ENCODE results near the gene LCLAT1. TPM values are rescaled to one million over a fixed set of nuclear protein-coding genes. Genes with fewer than 3 reads are reported as not detected.
"Not testable (repeated sequence)": the region's sequence is repeated elsewhere in the genome, so short reads cannot be mapped to it uniquely, and the experiment has no call there.

Gene LCLAT1
- total RNA-seq, 1 donor from 2014 or later, result 39.9 TPM

DNA sequence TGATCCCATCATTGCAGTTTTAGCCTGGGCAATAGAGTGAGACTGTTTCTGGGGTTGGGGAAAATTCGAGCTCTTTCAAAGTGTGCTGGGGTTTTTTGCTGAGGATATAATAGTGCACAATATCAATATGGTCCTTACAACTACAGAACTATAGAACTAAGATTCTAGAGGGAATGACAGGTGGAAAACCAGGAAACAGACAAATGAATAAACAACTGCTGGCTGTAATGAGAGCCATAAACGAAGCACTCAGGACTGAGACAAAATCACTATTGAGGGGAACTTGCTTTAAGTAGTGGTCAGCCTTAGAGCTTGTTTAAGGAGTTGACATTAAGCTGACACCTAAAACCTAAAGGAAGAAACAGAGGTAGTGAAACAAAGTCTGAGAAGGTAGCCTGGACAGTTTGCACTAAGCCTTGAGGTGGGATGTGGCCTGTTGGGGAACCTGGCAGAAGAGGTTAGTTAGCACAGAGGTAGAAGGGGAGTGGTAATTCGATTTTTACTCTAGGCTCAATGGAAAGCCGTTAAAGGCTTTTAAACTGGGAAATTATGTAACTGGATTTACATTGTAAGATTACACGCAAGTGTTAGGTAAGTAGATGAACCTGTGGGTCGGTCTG is 33.8 kb downstream of the LCLAT1 start:
- intact Hi-C loops (cut with DNase I), result no loop called here
- no peak for DNase-seq (ENCODE audit: low spot score)

DNA sequence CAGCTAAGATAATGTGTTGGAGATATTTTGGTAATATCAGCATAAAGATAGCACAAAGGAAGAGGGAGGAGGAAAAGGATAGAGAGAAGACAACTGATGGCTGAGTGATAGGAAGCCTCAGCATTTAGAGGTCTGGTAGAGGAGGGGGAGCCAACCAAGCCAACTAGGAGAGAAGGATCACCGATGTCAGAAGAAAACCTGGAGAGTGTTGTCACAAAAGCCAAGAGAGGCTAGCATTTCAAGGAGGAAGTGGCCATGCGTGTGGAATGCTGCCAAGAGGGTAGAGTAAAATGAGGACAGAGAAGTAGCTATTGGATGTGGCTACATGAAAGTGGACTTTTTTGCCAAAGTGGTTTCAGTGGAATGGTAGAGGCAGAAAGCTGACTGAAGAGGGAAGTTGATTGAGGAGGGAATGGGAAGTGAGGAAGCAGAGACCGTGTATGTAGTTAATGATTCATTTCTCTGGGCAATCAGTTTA is 34.3 kb downstream of the LCLAT1 start:
- intact Hi-C loops (cut with DNase I), result no loop called here
- DNase-seq (ENCODE audit: low spot score), result no peak

DNA sequence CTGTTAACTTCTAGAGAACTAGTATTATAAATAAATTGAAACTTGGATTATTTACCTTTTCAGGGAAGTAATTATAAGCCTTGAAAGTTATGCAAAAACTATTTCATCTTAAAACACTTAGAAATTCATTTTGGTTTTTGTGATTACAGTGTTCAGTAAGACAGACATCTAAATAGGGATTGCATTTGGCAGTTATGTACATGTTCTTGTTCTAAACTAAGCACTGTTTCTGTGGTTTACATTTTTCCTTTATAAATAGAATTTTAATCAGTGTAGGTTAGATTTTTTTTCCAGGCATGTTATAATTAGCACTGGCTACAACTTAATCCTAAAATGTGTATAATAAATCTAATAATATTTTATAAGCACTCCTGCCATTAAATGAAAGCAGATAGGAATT is 35.0 kb downstream of the LCLAT1 start:
- DNase-seq (ENCODE audit: low spot score), result no peak
- intact Hi-C loops (cut with DNase I), result no loop called here

DNA sequence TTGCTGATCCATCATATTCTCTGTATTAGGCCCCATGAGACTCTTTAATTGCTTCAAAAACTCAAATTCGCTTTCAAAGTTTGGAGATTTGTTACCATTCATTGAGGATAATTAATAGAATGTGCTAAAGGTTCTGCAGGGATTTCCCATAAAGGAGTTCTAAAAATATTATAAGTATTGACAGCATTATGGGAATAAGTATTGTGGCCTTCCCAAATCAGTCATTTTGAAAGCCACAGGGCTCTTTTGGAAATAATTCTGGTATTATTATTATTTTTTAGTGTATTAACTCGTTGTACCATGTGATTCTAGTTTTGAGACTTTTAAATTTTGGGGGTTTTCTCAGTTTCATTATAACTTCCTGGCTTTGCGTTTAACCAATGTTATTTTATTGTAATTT is 37.1 kb downstream of the LCLAT1 start:
- DNase-seq (ENCODE audit: low spot score), result no peak
- intact Hi-C loops (cut with DNase I), result no loop called here

DNA sequence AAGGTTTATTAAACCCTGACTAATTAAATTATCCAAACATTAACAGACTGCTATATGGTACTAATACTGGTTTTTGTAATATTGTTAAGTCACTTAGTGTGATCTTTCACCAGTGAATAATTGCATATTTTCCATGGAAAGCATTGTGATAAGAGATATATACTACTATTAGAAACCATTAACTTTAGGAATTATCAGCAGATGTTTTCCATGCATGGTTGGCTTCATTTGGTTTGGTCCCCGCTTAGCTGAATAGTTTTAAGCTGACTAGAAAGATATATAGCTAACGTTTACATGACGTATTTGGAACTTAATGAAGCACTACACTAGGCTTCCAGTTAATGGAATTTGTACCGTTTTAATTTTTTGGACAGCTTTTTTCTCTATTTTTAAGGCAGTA is 37.9 kb downstream of the LCLAT1 start:
- DNase-seq (ENCODE audit: low spot score), result no peak
- intact Hi-C loops (cut with DNase I), result no loop called here

DNA sequence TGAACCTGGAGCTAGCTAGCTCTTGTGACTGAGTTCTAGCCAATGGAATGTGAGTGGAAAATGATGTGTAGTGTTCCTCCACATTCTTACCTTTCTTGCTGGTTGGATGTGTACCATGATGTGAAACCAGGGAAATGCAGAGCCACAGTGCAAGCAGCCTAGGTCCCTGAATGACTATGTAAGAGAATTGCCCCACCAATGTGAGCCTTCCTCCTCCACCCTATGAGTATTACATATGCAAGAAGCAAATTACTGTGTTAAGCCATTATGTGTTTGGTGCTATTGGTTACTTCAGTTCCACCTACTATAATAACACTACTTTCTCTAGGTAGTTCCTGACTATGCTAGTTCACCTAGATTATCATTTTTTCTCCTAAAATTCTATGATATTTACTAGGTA is 39.6 kb downstream of the LCLAT1 start:
- intact Hi-C loops (cut with DNase I), result no loop called here
- no peak for DNase-seq (ENCODE audit: low spot score)

DNA sequence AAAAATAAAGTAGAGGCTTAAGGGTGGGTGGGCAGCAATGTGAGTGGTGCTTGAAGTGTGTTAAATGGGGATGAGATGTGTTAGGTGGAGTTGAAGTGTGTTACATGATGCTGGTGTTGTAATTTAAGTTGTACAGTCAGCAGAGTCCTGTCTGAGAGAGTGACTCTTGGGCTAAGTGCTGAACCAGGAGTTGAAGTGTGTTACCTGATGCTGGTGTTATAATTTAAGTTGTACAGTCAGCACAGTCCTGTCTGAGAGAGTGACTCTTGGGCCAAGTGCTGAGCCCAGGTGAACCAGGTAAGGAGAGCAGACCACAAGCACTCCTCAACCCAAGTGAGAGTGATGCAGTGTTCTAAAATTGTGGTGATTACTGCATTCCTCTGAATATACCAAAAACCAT is 40.6 kb downstream of the LCLAT1 start:
- intact Hi-C loops (cut with DNase I), result no loop called here
- DNase-seq (ENCODE audit: low spot score), result no peak

DNA sequence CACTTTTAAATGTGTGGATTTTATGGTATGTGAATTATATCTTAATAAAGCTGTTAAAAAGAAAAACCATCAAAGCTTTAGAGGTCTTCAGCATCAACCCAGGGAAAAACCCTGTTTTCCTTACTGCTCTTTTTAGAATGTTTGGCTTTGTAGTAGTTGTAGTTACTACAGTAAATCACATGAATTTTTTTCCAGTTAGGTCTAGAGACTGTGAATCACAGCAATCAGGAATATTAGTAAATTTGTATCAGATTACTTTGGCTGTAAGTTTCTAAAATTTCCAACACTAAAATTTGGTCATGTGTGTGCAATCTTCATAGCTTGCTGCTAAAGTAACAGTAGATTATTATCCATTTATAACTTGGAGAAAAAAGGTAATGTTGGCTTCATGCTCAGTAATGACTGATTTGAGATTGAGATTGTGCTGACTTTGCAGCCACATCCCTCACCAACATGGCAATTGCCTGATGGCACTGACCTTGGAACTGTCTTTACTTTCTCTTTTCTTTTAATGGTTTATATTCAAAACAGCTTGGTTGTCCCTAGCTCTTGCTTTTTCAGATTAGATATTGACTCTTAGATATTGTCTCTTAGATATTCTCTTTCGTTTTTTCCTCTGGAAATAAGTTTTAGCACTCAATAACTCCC is 41.1 kb downstream of the LCLAT1 start:
- intact Hi-C loops (cut with DNase I), result no loop called here
- no peak for DNase-seq (ENCODE audit: low spot score)

DNA sequence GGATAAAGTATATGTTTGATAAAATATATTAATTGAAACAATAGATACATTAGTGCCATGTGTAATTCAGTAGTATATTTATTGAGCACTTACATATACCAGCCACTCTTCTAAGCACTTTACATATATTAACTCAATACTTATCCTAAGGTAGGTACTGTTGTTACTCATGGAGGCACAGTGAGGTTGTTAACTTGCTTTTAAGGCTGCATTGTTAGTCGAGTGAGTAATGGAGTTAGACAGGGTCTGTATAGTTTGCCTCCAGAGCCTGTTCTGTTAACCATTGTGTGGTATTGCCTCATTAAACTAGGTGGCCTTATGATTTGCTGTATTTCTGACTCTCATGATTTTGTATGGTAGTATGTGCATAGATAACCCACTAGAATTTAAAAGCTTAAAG is 44.2 kb downstream of the LCLAT1 start:
- no peak for DNase-seq (ENCODE audit: low spot score)
- intact Hi-C loops (cut with DNase I), result no loop called here

DNA sequence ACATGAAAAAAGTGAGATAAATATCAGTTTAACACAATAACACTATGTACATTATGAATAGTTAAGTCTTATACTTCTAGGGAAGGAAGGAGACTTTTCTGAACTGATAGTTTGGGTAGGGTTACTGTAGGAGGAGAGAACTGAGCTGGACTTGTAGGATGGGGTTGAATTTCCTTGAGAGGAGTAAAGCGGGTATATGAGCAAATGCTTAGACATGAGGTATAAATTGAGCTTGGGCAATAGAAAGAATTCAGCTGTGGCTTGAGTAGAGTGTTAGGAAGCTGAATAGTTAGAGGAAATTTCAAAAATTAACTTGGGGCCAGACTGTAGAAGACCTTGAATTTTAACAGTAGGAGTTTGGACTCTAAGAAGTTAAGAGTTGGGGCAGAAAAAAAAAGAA is 45.1 kb downstream of the LCLAT1 start:
- intact Hi-C loops (cut with DNase I), result no loop called here
- DNase-seq (ENCODE audit: low spot score), result no peak

DNA sequence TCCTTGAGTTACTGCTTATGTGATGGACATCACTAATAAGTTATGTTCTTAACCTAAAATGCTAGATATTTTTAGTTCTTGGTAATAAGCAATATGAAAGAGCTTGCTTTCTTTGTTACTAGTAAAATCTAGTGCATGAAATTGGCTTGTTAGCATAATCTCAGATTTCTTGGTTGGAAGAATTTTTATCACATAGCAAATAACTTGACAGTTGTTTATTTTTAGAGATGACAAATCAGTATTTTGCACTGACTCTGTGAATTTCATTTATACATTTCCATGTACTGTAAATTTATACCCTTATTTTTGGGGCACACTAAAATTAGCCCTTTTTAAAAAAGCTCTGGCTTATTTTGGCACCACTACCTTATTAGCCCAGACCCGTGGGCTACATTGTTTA is 45.6 kb downstream of the LCLAT1 start:
- intact Hi-C loops (cut with DNase I), result no loop called here
- DNase-seq (ENCODE audit: low spot score), result no peak

DNA sequence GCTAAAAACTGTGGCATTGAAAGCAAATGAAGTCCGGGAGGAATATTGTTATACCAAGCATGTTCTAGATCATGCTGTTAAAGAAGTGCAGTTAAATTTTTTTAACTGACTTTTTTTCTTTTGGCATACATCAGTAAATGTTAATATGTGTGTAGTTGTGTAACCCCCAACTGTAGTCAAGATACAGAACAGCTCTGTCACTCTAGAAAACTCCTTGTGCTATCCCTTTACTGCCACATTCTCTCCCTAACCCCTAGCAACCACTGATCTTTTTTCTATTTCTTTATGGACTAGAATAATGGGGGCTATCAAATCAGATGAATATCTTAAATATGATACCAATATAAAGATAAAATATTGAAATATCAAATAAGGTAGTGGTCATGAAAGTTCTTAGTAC is 46.4 kb downstream of the LCLAT1 start:
- intact Hi-C loops (cut with DNase I), result no loop called here
- no peak for DNase-seq (ENCODE audit: low spot score)

DNA sequence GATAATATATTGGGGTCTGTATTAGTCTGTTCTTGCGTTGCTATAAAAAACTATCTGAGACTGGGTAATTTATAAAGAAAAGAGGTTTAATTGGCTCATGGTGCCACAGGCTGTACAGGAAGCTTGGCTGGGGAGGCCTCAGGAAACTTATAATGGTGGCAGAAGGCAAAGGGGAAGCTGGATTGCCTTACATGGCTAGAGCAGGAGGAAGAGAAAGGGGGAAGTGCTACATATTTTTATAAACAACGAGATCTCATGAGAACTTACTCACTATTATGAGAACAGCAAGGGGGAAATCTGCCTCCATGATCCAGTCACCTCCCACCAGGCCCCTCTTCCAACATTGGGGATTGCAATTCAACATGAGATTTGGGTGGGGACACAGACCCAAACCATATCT is 48.9 kb downstream of the LCLAT1 start:
- intact Hi-C loops (cut with DNase I), result not testable (repeated sequence)

DNA sequence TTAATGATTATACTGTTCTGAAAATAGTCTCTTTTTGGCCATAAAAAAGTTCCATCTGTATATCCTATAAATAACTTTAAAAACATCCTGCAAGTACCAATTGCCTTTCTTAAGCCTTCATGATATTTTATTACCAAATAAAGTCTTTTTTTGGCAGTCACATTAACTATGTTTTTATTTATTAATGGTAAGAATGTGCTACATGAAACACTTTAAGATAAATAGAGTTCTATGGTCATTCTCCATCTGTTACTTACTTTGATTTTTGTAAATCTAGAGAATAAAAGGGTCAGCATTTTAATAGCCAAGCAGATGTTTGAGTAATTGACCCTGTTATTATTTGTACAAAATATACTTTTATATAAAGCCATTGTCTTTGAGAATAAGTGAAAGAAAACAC is 52.6 kb downstream of the LCLAT1 start:
- intact Hi-C loops (cut with DNase I), result no loop called here
- DNase-seq (ENCODE audit: low spot score), result no peak

More for the DNA sequence above, 48.9 kb downstream of the LCLAT1 start:
- DNase-seq (ENCODE audit: low spot score), result not testable (repeated sequence)

DNA sequence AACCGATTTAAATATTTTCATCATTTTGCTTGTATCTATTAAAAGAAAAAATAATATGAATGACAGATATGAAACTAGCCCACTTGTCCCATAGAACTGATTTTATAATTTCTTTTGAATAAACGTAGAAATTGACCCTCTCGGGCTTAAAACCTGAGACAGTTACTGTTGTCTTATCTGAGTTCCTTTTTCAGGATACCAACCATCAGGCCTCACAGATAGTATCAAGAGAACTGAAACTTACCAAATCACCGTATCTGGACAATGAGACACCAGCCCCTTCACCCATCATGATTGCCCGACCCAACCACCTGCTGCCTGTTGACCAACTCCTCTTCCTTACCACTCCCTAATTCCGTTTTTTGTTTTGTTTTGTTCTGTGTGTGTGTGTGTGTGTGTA is 53.7 kb downstream of the LCLAT1 start:
- intact Hi-C loops (cut with DNase I), result no loop called here
- no peak for DNase-seq (ENCODE audit: low spot score)

DNA sequence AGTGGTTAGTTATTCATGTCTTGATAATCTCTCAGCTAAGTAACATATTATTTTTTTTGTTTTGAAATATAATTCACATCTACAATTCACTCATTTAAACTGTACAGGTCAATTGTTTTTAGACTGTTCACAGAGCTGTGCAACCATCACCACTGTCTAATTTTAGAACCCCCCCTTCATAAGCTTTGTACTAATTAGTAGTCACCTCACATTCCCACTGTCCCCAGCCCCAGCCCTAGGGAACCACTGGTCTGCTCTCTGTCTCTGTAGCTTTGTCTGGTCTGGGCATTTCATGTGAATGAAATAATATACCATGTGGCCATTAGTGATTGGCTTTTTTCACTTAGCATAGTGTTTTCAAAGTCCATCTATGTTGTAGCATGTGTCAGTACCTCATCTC is 55.3 kb downstream of the LCLAT1 start:
- no peak for DNase-seq (ENCODE audit: low spot score)
- intact Hi-C loops (cut with DNase I), result no loop called here

DNA sequence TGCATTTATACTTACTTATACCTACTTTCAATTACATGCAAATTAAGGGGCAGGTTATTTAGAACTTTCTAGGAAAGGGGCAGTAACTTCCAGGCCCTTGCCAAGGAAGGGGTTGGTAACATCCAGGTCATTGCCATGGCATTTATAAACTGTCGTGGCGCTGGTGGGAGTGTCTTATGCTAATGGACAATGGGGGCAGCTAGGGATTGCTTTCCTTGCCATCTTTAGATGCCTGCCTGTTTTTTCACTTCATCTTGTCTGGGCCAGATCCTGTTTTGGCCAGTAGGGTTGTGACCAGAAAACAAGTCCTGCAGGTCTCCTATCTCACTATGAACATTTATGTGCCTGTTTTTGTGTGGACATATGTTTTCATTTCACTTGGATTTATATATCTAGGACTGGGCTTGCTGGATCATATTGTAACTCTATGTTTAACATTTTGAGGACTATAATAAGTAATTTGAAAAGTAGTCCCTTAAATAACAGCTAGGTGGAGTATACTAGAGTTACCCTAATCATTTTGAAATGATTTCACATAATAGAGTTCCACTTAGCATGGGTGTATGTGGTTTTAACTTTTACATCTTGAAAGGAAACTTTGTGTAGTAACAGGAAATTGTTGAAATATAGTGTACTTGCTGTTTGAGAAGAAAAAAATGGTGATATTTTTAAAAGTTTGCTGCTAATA is 56.1 kb downstream of the LCLAT1 start:
- no peak for DNase-seq (ENCODE audit: low spot score)
- intact Hi-C loops (cut with DNase I), result no loop called here

DNA sequence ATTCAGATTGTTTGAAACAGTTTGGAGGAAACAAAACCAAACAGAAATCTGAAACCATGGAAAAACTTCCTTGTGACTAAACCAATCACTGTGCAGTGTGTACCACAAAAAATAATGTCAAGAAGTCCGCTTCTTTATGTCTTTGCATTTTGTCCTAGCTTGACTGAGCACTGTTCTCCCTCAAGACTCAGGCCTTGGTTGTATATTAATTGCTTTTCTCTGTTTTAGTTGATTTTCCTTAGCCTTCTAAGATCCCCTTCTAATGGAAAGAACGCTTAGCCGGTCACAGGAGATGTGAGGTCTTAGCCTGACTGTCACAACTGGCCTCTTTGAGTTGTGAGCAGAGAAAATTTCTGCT is 56.6 kb downstream of the LCLAT1 start:
- intact Hi-C loops (cut with DNase I), result no loop called here
- DNase-seq (ENCODE audit: low spot score), result no peak

DNA sequence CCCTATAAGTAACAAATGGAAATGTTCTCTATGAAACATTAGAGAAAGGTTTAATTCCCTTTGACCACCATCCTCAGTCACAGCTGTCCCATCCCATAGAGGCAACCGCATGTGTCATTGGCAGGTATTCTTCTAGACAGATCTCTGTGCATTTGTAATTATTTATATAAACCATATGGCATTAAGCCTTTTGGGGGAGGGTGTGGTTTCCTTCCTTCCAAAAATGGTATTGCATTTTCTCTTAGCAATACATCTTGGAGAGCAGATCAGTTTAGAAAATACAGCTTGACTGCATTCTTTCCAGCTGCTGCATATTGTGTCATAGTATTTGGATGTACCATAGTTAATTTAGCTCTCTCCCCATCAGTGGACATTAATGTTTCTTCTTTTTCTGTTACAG is 57.7 kb downstream of the LCLAT1 start:
- intact Hi-C loops (cut with DNase I), result no loop called here
- DNase-seq (ENCODE audit: low spot score), result no peak

DNA sequence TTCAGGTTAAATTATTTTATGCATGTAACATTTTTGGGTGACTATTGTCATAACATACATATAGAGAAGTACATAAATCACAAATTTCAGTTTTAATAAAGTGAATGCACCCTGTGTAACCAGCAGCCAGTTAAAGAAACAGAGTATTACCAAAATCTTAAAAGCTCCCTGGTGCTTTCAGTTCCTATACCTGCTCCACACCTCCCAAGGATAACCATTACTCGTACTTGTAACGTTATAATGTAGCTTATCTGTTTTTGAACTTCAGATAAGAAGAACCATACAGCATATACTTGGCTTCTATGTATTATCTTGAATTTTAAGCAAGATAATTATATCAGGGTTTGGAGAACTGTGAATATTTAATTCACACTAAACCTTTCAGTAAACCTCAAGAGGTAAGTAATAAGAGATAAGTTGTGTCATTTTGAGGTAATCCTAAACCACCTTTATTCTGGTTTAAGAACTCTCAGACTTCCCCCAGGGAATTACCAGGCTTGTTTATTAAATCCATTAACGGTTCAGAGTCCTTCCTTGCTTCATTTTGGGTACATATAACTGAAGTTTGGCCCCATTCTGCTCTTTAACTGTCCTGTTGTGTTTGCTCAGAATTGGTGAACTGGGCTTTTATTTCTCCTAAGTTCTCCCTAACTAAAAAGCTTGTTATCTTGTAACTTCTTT is 58.6 kb downstream of the LCLAT1 start:
- intact Hi-C loops (cut with DNase I), result no loop called here
- no peak for DNase-seq (ENCODE audit: low spot score)

DNA sequence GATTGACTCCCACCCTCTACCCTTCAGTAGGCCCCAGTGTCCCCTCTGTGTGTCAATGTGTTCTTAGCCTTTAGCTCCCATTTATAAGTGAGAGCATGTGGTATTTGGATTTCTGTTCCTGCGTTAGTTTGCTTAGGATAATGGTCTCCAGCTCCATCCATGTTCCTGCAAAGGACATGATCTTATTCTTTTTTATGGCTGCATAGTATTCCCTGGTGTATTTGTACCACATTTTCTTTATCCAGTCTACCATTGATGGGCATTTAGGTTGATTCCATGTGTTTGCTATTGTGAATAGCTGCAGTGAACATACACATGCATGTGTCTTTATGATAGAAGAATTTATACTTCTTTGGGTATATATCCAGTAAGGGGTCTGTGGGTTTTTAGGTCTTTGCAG is 60.4 kb downstream of the LCLAT1 start:
- intact Hi-C loops (cut with DNase I); DNase-seq (ENCODE audit: low spot score): not testable (repeated sequence)

All from cardiac septum (tissue), 1 donor.